HepG2 (cell line): ENCODE results near the gene NAB2. TPM values are rescaled to one million over a fixed set of nuclear protein-coding genes. Genes with fewer than 3 reads are reported as not detected.

Experiments used
- AGO1 ChIP-seq: fragments of 200-400 bp; formaldehyde crosslinking; IDR thresholded peaks from 2 replicates; pipeline ENCODE4 v1.6.1; 2017; ENCODE audit warnings: mild to moderate bottlenecking, low read depth, low read length, moderate library complexity; ENCODE audit not compliant: poor library complexity, severe bottlenecking
- BCL6 ChIP-seq: IDR thresholded peaks from 2 replicates; pipeline ENCODE4 v1.6.1; 2016; ENCODE audit warnings: missing genetic modification reagents, missing compliant biosample characterization
- CEBPB ChIP-seq: IDR thresholded peaks from 2 replicates; pipeline ENCODE4 v1.6.1; 2011; ENCODE audit warnings: low read depth, low read length, improper control_type of control experiment, borderline replicate concordance
- ERF ChIP-seq: IDR thresholded peaks from 2 replicates; pipeline ENCODE4 v1.6.1; 2018; ENCODE audit warnings: missing biosample characterization, missing genetic modification reagents
- FOSL2 ChIP-seq: sonication (generic); formaldehyde crosslinking; IDR thresholded peaks from 2 replicates; pipeline ENCODE4 v1.4.0; 2020; ENCODE audit warnings: missing genetic modification reagents
- GMEB2 ChIP-seq: IDR thresholded peaks from 2 replicates; pipeline ENCODE4 v1.6.1; 2016; ENCODE audit warnings: missing biosample characterization, missing genetic modification reagents, low read depth
- MYC ChIP-seq: sonication (generic); formaldehyde crosslinking; IDR thresholded peaks from 2 replicates; pipeline ENCODE4 v1.9.0; 2021; ENCODE audit warnings: missing genetic modification reagents, borderline replicate concordance
- NFIC ChIP-seq: IDR thresholded peaks from 2 replicates; pipeline ENCODE4 v1.6.1; 2012; ENCODE audit warnings: mild to moderate bottlenecking, low read length, inconsistent platforms
- NONO ChIP-seq, 2 experiments: fragments of 450-650 bp in 1 of 2; sonication (generic) in 1 of 2; formaldehyde crosslinking in 1 of 2; IDR thresholded peaks in 1 of 2; conservative IDR thresholded peaks in 1 of 2; 2 replicates each; pipeline versions ENCODE4 v1.6.1 to v1.8.0; 2017 to 2022; ENCODE audit warnings: mild to moderate bottlenecking in 1 of 2, missing genetic modification reagents in 1 of 2, moderate library complexity in 1 of 2
- PATZ1 ChIP-seq: sonication (generic); formaldehyde crosslinking; IDR thresholded peaks from 2 replicates; pipeline ENCODE4 v1.4.0; 2020; ENCODE audit warnings: missing genetic modification reagents
- RBFOX2 ChIP-seq: fragments of 200-400 bp; formaldehyde crosslinking; IDR thresholded peaks from 2 replicates; pipeline ENCODE4 v1.6.1; 2017; ENCODE audit warnings: low read depth, mild to moderate bottlenecking, low read length
- TBX2 ChIP-seq: sonication (generic); formaldehyde crosslinking; IDR thresholded peaks from 2 replicates; pipeline ENCODE4 v1.5.0; 2020; ENCODE audit warnings: missing genetic modification reagents, mild to moderate bottlenecking, borderline replicate concordance
- ZC3H13 ChIP-seq: sonication (generic); formaldehyde crosslinking; IDR thresholded peaks from 2 replicates; pipeline ENCODE4 v1.8.1; 2023; ENCODE audit warnings: mild to moderate bottlenecking, missing genetic modification reagents, moderate library complexity
- ZEB1 ChIP-seq: IDR thresholded peaks from 2 replicates; pipeline ENCODE4 v1.6.1; 2012; ENCODE audit warnings: mild to moderate bottlenecking, low read depth, inconsistent platforms; ENCODE audit not compliant: insufficient replicate concordance
- ZFY ChIP-seq: sonication (generic); formaldehyde crosslinking; IDR thresholded peaks from 2 replicates; pipeline ENCODE4 v1.4.0; 2020; ENCODE audit warnings: missing genetic modification reagents
- ZNF143 ChIP-seq: sonication (generic); formaldehyde crosslinking; IDR thresholded peaks from 2 replicates; pipeline ENCODE4 v1.4.0; 2020; ENCODE audit warnings: missing genetic modification reagents
- ZNF230 ChIP-seq: sonication (generic); formaldehyde crosslinking; IDR thresholded peaks from 2 replicates; pipeline ENCODE4 v1.4.0; 2020; ENCODE audit warnings: mild to moderate bottlenecking, missing genetic modification reagents
- ZNF563 ChIP-seq: sonication (generic); formaldehyde crosslinking; IDR thresholded peaks from 2 replicates; pipeline ENCODE4 v1.8.0; 2022; ENCODE audit warnings: mild to moderate bottlenecking, moderate library complexity, missing genetic modification reagents
- ZNF572 ChIP-seq: sonication (generic); formaldehyde crosslinking; IDR thresholded peaks from 2 replicates; pipeline ENCODE4 v1.5.1; 2020; ENCODE audit warnings: mild to moderate bottlenecking, missing genetic modification reagents
- polyA plus RNA-seq, 8 experiments: library from polyadenylated mRNA; depleted of rRNA in 3 of 8; stranded (reverse) in 7 of 8; unstranded in 1 of 8; fragments of >200 nt; fragmentation: Illumina TruSeq in 4 of 8; extraction: Trizol in 4 of 8; gene quantifications; 2 replicates each; pipeline versions ENCODE4 v1.2.1 to v1.2.3, GENCODE V29; 2011 to 2016; ENCODE audit warnings: low read depth in 4 of 8, missing spikeins in 1 of 8, mixed read lengths in 1 of 8; ENCODE audit not compliant: insufficient read depth in 1 of 8
- total RNA-seq, 5 experiments: library from RNA; depleted of rRNA; stranded (reverse); fragments of >200 nt; fragmentation: Illumina TruSeq; extraction: Trizol; gene quantifications; 2 replicates each; pipeline ENCODE4 v1.2.3, GENCODE V29; 2016; ENCODE audit warnings: low read depth in 1 of 5
- TF ChIP-seq, protein P1 (sequence below), 2 experiments: sonication (generic) in 1 of 2; formaldehyde crosslinking in 1 of 2; IDR thresholded peaks; 2 replicates each; pipeline versions ENCODE4 v1.4.0 to v1.6.1; 2018 to 2020; ENCODE audit warnings: missing genetic modification reagents in 2 of 2, borderline replicate concordance in 1 of 2, low read depth in 1 of 2, mild to moderate bottlenecking in 1 of 2, missing biosample characterization in 1 of 2
- TF ChIP-seq, protein P2 (sequence below): sonication (generic); formaldehyde crosslinking; IDR thresholded peaks from 2 replicates; pipeline ENCODE4 v1.5.0; 2020; ENCODE audit warnings: missing genetic modification reagents, mild to moderate bottlenecking, borderline replicate concordance

The NAB2 gene
- total and polyA plus RNA-seq, 2 of the 13 experiments (the other 11 are each of a cell fraction or from before 2014, with no cell fraction given): 11.7 to 12.9 TPM

DNA sequence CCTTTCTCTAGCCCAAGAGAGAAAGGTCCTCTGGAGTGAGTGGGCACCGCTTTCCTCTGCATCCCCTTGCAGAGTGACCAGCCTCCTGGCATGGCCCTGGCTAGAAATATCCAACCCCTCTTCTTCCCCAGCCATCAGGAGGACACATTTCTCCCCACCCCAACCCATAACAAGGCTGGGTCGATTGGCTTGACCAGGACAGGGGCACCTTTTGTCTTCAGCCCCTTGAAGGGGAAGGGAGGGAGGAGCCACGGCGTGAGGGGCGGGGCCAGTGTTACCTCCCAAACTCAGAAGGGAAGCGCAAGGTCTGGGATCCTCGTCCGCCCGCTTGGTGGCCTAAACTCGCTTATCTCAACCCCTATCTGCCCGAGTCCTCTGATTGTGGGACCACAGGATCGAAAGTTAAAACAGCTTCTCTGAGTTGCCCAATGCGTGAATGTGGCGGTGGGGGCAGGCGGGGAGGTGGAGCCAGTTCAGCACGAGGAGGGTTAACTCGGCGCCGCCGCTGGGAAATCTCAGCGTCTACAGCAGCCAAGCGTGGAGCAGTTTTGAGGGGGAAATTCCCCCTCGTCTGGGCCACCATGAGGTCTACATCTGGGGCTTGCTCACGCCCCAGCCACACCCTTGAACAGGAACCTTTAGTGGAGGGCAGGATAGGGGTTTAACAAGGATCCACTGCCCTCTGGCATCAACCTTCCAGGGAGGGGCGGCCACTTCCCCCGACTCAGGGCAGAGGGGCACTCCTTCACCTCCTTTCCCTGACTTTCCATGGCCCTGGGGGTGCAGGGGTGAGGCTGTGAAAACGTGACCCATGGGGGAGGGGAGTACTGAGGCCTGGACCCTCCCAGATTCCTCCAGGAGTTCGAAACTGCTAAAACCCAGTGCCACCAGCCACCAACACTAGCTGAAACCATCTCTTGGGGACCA lies 21.5 kb downstream of the NAB2 start (continued):
- TF ChIP-seq GMEB2 (CRISPR knock-in tag): no peak
- peak; percentile 28; the same call in 1 of the 2 replicates for TF ChIP-seq TBX2 (CRISPR knock-in tag)
- TF ChIP-seq, protein P1, sequence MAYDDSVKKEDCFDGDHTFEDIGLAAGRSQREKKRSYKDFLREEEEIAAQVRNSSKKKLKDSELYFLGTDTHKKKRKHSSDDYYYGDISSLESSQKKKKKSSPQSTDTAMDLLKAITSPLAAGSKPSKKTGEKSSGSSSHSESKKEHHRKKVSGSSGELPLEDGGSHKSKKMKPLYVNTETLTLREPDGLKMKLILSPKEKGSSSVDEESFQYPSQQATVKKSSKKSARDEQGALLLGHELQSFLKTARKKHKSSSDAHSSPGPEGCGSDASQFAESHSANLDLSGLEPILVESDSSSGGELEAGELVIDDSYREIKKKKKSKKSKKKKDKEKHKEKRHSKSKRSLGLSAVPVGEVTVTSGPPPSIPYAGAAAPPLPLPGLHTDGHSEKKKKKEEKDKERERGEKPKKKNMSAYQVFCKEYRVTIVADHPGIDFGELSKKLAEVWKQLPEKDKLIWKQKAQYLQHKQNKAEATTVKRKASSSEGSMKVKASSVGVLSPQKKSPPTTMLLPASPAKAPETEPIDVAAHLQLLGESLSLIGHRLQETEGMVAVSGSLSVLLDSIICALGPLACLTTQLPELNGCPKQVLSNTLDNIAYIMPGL (CRISPR knock-in tag; IDR thresholded peaks at IDR 0.05; ENCODE audit: borderline replicate concordance in 1 of 2, low read depth in 1 of 2): 0 out of 4 replicates have a peak, but pooled peaks of 1 of the 2 experiments have one; percentile 26
- TF ChIP-seq MYC: peak; percentile 76
- no peak for TF ChIP-seq NFIC
- 0 out of 2 replicates have a peak, but pooled peaks have one; percentile 10 for TF ChIP-seq ZC3H13 (CRISPR knock-in tag)
- TF ChIP-seq RBFOX2: 0 out of 2 replicates have a peak, but pooled peaks have one; percentile 46
- TF ChIP-seq ZNF143 (CRISPR knock-in tag): no peak
- TF ChIP-seq AGO1: no peak
- TF ChIP-seq ZEB1: no peak
- no peak for TF ChIP-seq FOSL2 (CRISPR knock-in tag)
- no peak; the same call in 1 of the 2 replicates for TF ChIP-seq ZFY (CRISPR knock-in tag)
- TF ChIP-seq ZNF230 (CRISPR knock-in tag): no peak
- TF ChIP-seq, protein P2, sequence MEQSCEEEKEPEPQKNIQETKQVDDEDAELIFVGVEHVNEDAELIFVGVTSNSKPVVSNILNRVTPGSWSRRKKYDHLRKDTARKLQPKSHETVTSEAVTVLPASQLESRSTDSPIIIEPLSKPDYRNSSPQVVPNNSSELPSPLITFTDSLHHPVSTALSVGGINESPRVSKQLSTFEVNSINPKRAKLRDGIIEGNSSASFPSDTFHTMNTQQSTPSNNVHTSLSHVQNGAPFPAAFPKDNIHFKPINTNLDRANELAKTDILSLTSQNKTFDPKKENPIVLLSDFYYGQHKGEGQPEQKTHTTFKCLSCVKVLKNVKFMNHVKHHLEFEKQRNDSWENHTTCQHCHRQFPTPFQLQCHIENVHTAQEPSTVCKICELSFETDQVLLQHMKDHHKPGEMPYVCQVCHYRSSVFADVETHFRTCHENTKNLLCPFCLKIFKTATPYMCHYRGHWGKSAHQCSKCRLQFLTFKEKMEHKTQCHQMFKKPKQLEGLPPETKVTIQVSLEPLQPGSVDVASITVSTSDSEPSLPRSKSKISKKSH (CRISPR knock-in tag): 0 out of 2 replicates have a peak, but pooled peaks have one; percentile 13
- TF ChIP-seq CEBPB: no peak
- peak; percentile 44; the same call in 1 of the 2 replicates for TF ChIP-seq ERF (CRISPR knock-in tag)
- TF ChIP-seq ZNF572 (CRISPR knock-in tag): peak; percentile 56; the same call in 1 of the 2 replicates
- 0 out of 2 replicates have a peak, but pooled peaks have one; percentile 11 for TF ChIP-seq ZNF563 (CRISPR knock-in tag)
- no peak for TF ChIP-seq BCL6 (CRISPR knock-in tag)
- TF ChIP-seq NONO (IDR thresholded peaks at IDR 0.05): no peak
- TF ChIP-seq NONO (CRISPR knock-in tag; conservative IDR thresholded peaks at IDR 0.05): no peak
- peak; percentile 67 for TF ChIP-seq PATZ1
